NCI-H2081 (cell line): ENCODE measurements around the gene BRPF3.

Experiments used
- DNase-seq, 2 experiments: peaks; one replicate each; lab custom pipeline; 2025; lab: John Stamatoyannopoulos, UW

BRPF3 gene

GRCh38 chr6:36268478-36269275 lies 72.1 kb downstream of the BRPF3 start:
- no peak for DNase-seq

GRCh38 chr6:36269834-36270705 lies 73.5 kb downstream of the BRPF3 start, which contains the start of gene PNPLA1:
Gene PNPLA1 (plus strand): TSS chr6:36270060. CDS start chr6:36270460, 400 bp downstream.
- DNase-seq: no peak

DNA sequence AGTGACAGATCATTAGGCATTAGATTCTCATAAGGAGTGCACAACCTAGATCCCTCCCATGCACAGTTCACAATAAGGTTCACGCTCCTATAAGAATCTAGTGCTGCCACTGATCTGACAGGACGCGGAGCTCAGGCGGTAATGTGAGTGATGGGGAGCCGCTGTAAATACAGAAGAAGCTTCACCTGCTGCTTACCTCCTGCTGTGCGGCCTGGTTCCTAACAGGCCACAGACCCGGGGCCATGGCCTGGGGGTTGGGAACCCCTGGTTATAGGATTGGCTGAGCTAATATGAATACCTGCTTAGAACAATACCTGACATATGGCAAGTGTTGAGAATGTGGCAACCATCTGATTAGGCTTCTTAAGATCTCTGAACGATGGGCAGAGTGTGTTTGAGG lies 75.7 kb downstream of the BRPF3 start:
- no peak for DNase-seq

DNA sequence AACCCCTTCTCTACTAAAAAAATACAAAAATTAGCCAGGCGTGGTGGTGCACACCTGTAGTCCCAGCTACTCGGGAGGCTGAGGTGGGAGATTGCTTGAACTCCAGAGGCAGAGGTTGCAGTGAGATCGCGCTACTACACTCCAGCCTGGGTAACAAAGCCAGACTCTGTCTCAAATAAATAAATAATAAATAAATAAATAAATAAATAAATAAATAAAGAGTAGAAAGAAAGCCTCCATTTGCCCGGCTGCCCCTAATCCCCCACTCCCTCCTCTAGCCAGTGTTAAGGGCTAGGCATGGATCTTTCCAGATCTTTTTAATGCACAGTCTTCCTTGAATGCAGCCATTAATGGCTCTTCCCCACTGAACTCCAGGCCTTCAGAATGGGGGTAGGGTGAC lies 76.5 kb downstream of the BRPF3 start:
- DNase-seq: no peak

DNA sequence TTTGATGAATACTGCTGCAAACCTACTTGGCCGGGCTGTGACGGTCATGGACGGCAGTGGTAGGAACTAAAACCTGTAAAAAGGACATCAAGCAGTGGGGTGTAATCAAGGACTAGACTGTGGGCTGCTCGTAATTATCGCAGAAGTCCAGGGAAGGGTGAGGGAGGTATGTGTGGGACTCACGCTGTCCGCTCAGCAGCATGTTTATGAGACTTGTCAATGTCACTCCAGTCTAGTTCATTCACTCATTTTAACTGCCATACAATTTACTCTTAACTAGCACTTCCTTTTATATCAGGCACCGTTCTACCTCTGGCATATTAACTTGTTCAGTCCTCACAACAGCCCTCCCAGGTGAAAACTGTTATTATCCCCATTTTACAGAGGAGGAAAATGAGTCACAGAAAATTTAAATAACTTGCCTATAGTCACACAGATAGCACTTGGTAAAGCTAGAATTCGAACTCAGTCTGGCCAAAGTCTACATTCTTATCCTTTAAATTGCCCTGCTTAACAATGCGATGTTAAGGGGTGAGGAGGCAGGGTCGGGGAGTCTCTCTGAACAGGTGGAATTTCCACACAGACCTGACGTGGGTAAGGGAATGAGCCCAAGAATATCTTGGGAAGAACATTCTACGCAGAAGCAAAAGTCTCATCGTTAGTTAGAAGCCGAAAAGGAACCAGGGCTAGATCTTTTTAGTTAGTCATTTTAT lies 77.4 kb downstream of the BRPF3 start:
- no peak for DNase-seq

- no peak for DNase-seq
Measured at GRCh38 chr6:36276581-36277536, 80.3 kb downstream of the BRPF3 start.

DNA sequence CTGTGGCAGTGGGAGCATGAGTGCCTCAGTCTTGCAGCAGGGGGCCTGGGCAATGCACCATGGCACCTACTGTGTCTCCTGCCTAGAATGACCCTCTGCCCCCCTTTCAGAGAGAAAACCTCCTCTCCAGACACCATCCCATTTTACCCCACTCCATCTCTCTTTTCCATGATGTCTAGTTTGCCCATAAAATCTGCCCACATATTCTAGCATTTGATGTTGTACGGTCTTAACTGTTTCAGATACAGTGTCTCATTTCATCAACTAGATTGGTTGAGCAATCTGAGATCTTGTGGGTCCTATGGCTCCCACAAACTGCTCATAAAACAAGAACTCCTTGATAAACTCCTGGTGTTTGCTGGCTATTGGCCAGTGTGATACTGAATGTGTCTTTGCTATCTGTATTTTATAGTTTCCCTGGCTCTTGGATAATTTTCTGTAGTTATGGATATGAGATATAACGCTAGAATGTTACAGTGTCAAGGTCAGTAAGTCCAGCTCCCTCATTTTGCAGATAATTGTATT lies 81.5 kb downstream of the BRPF3 start:
- DNase-seq: no peak

- DNase-seq: no peak
Measured at GRCh38 chr6:36280467-36280866, 83.9 kb downstream of the BRPF3 start.

- no peak for DNase-seq
Measured at GRCh38 chr6:36280983-36281382, 84.4 kb downstream of the BRPF3 start.
